HuH-7 (cell line): Measurements from ENCODE around the gene CELA3A.

Experiments
- DNase-seq: peaks from one replicate; pipeline ENCODE4 v3.0.0; 2011; ENCODE audit warnings: low spot score

The CELA3A gene

GRCh38 chr1:22050330-22050729, 48.9 kb downstream of the CELA3A start:
- DNase-seq = no peak

GRCh38 chr1:22051607-22052114, 50.2 kb downstream of the CELA3A start:
- no peak for DNase-seq

- DNase-seq = peak; percentile 86
Observed at GRCh38 chr1:22052115-22053016, 50.9 kb downstream of the CELA3A start, which contains the start of gene CDC42. Gene CDC42, plus strand, starts transcription at chr1:22052709. Its CDS starts 25,770 bp downstream, at chr1:22078479.

GRCh38 chr1:22053017-22053860, 51.8 kb downstream of the CELA3A start:
- peak; percentile 53 for DNase-seq

GRCh38 chr1:22053861-22054770, 52.7 kb downstream of the CELA3A start:
- DNase-seq = no peak

GRCh38 chr1:22055463-22055862, 54.0 kb downstream of the CELA3A start:
- no peak for DNase-seq

GRCh38 chr1:22056043-22056442, 54.6 kb downstream of the CELA3A start:
- no peak for DNase-seq

- no peak for DNase-seq
Observed at GRCh38 chr1:22056936-22057335, 55.5 kb downstream of the CELA3A start.

GRCh38 chr1:22057861-22058260, 56.4 kb downstream of the CELA3A start:
- no peak for DNase-seq
